ENCODE results near the gene PTPRN.

DNA sequence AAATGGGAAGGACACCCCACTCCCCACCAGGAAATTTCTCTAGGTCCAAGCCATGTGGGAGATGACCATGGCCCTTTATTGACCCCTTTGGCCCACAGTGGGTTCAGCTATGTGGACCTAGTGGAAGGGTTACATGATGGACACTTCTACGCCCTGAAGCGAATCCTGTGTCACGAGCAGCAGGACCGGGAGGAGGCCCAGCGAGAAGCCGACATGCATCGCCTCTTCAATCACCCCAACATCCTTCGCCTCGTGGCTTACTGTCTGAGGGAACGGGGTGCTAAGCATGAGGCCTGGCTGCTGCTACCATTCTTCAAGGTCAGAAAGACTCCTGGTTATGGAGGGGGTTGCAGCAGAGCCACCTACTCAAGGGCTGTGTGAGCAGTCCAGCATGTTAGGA, 62.6 kb downstream of the PTPRN start:
- TF ChIP-seq, protein P1, sequence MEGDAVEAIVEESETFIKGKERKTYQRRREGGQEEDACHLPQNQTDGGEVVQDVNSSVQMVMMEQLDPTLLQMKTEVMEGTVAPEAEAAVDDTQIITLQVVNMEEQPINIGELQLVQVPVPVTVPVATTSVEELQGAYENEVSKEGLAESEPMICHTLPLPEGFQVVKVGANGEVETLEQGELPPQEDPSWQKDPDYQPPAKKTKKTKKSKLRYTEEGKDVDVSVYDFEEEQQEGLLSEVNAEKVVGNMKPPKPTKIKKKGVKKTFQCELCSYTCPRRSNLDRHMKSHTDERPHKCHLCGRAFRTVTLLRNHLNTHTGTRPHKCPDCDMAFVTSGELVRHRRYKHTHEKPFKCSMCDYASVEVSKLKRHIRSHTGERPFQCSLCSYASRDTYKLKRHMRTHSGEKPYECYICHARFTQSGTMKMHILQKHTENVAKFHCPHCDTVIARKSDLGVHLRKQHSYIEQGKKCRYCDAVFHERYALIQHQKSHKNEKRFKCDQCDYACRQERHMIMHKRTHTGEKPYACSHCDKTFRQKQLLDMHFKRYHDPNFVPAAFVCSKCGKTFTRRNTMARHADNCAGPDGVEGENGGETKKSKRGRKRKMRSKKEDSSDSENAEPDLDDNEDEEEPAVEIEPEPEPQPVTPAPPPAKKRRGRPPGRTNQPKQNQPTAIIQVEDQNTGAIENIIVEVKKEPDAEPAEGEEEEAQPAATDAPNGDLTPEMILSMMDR (IDR thresholded peaks at IDR 0.05), result no peak
- TF ChIP-seq POLR2A (IDR thresholded peaks at IDR 0.05), result no peak

All from tibial nerve (tissue), 3 donors.